NAMALWA (cell line): Measurements from ENCODE around the gene TTLL7.
"Not testable (repeated sequence)": the region's sequence is repeated elsewhere in the genome, so short reads cannot be mapped to it uniquely, and the experiment has no call there.

ENCODE experiments used
- DNase-seq: peaks from one replicate; pipeline ENCODE4 v3.0.0-alpha.2; 2015; ENCODE audit warnings: low spot score

Gene TTLL7

GRCh38 chr1:83996621-83997020, 2.3 kb downstream of the TTLL7 start:
- DNase-seq, result no peak

- DNase-seq, result no peak
These were observed 2.7 kb downstream of the TTLL7 start for GRCh38 chr1:83996191-83996590.

GRCh38 chr1:83995649-83996048, 3.3 kb downstream of the TTLL7 start:
- no peak for DNase-seq

GRCh38 chr1:83994111-83994510, 4.8 kb downstream of the TTLL7 start:
- DNase-seq, result no peak

- DNase-seq, result no peak
These were observed 8.2 kb downstream of the TTLL7 start for GRCh38 chr1:83990734-83991133.

GRCh38 chr1:83985048-83985447, 13.9 kb downstream of the TTLL7 start:
- no peak for DNase-seq

GRCh38 chr1:83983918-83984317, 15.0 kb downstream of the TTLL7 start:
- DNase-seq, result not testable (repeated sequence)

GRCh38 chr1:83978056-83978455, 20.9 kb downstream of the TTLL7 start:
- DNase-seq, result no peak

GRCh38 chr1:83976920-83977319, 22.0 kb downstream of the TTLL7 start:
- DNase-seq, result no peak

- DNase-seq, result no peak
These were observed 28.1 kb downstream of the TTLL7 start for GRCh38 chr1:83970802-83971201.

- no peak for DNase-seq
These were observed 28.8 kb downstream of the TTLL7 start for GRCh38 chr1:83970114-83970513.

GRCh38 chr1:83967336-83967735, 31.6 kb downstream of the TTLL7 start:
- no peak for DNase-seq

GRCh38 chr1:83964153-83964552, 34.8 kb downstream of the TTLL7 start:
- no peak for DNase-seq

- no peak for DNase-seq
These were observed 37.2 kb downstream of the TTLL7 start for GRCh38 chr1:83961571-83962295.

GRCh38 chr1:83960669-83961277, 38.2 kb downstream of the TTLL7 start:
- no peak for DNase-seq

GRCh38 chr1:83959824-83960498, 39.0 kb downstream of the TTLL7 start:
- DNase-seq, result no peak

- DNase-seq, result no peak
These were observed 40.2 kb downstream of the TTLL7 start for GRCh38 chr1:83958704-83959103.

- no peak for DNase-seq
These were observed 44.6 kb downstream of the TTLL7 start for GRCh38 chr1:83954166-83954823.

- no peak for DNase-seq
These were observed 48.7 kb downstream of the TTLL7 start for GRCh38 chr1:83950106-83950661.

GRCh38 chr1:83942914-83943313, 56.0 kb downstream of the TTLL7 start:
- DNase-seq, result no peak

GRCh38 chr1:83934550-83934949, 64.4 kb downstream of the TTLL7 start:
- no peak for DNase-seq

GRCh38 chr1:83932693-83933092, 66.2 kb downstream of the TTLL7 start:
- DNase-seq, result no peak

GRCh38 chr1:83932281-83932680, 66.7 kb downstream of the TTLL7 start:
- DNase-seq, result no peak
